HG02571 (cell line): ENCODE measurements around the gene SHD.
A peak's percentile ranks its signal among the peaks of the same experiment; 100 is the strongest.
"Not testable (repeated sequence)": the region's sequence is repeated elsewhere in the genome, so short reads cannot be mapped to it uniquely, and the experiment has no call there.

Experiments
- ATAC-seq: cut with Tn5 transposase; IDR thresholded peaks from one replicate; pipeline ENCODE4 v1.9.1; 2021; ENCODE audit warnings: mild to moderate bottlenecking, moderate library complexity; ENCODE audit not compliant: unreplicated experiment

Gene SHD

GRCh38 chr19:4278419-4279266, at the start of gene SHD:
SHD (plus strand) TSS chr19:4279266; CDS start chr19:4280064, 798 bp downstream.
- no peak for ATAC-seq

GRCh38 chr19:4230237-4230636, 48.8 kb upstream of the SHD start:
- ATAC-seq: not testable (repeated sequence)

- ATAC-seq: not testable (repeated sequence)
Measured at GRCh38 chr19:4231521-4231920, 47.5 kb upstream of the SHD start.

GRCh38 chr19:4232139-4232538, 46.9 kb upstream of the SHD start:
- not testable (repeated sequence) for ATAC-seq

GRCh38 chr19:4232614-4233281, 46.3 kb upstream of the SHD start:
- ATAC-seq: no peak

- no peak for ATAC-seq
Measured at GRCh38 chr19:4233282-4233853, 45.7 kb upstream of the SHD start.

GRCh38 chr19:4234142-4234861, 44.8 kb upstream of the SHD start:
- no peak for ATAC-seq

- no peak for ATAC-seq
Measured at GRCh38 chr19:4234862-4235201, 44.2 kb upstream of the SHD start.

GRCh38 chr19:4237510-4237909, 41.6 kb upstream of the SHD start:
- not testable (repeated sequence) for ATAC-seq

GRCh38 chr19:4238831-4239230, 40.2 kb upstream of the SHD start:
- ATAC-seq: no peak

- no peak for ATAC-seq
Measured at GRCh38 chr19:4241824-4242430, 37.1 kb upstream of the SHD start.

GRCh38 chr19:4245938-4246337, 33.1 kb upstream of the SHD start:
- not testable (repeated sequence) for ATAC-seq

GRCh38 chr19:4246767-4247593, 32.1 kb upstream of the SHD start, which contains the start of gene YJU2:
YJU2 (plus strand) TSS chr19:4247080; CDS start chr19:4247147, 67 bp downstream.
- peak; percentile 82 for ATAC-seq

- ATAC-seq: no peak
Measured at GRCh38 chr19:4256563-4256962, 22.5 kb upstream of the SHD start.

GRCh38 chr19:4257025-4257424, 22.0 kb upstream of the SHD start:
- no peak for ATAC-seq

- ATAC-seq: no peak
Measured at GRCh38 chr19:4258181-4258580, 20.9 kb upstream of the SHD start.

GRCh38 chr19:4260613-4261191, 18.4 kb upstream of the SHD start:
- no peak for ATAC-seq

GRCh38 chr19:4264812-4265211, 14.3 kb upstream of the SHD start:
- ATAC-seq: no peak

GRCh38 chr19:4266253-4267000, 12.6 kb upstream of the SHD start:
- no peak for ATAC-seq
